ENCODE data around the gene OR2A25.
"Not testable (repeated sequence)": the region's sequence is repeated elsewhere in the genome, so short reads cannot be mapped to it uniquely, and the experiment has no call there.

OR2A25 gene, protein sequence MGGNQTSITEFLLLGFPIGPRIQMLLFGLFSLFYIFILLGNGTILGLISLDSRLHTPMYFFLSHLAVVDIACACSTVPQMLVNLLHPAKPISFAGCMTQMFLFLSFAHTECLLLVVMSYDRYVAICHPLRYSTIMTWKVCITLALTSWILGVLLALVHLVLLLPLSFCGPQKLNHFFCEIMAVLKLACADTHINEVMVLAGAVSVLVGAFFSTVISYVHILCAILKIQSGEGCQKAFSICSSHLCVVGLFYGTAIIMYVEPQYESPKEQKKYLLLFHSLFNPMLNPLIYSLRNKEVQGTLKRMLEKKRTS

DNA sequence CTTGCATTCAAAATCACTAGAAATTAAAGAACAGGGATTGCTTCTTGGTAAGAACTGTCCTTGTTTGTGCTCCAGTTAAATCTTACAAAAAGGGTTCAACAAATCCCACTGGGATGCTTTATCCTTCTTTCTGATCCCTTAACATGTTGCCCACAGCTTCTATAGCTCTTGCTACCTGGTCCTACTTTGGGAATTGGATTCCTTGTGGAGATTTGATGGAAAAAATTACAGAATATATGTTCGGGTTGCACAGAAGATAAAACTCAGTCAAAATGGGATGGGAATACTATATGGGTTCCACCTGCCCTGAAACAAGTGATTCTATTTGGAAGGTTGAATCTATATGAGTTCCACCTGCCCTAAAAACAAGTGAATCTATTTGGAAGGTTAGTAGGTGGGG is at the start of gene OR2A25:
Gene OR2A25, plus strand, starts transcription at position 301 of the 400 bp plus-strand sequence. CDS start 4,409 bp downstream, outside the sequence.
- in situ Hi-C loops (cut with MboI; ENCODE audit: low sequenced_read_pairs): no loop called here

DNA sequence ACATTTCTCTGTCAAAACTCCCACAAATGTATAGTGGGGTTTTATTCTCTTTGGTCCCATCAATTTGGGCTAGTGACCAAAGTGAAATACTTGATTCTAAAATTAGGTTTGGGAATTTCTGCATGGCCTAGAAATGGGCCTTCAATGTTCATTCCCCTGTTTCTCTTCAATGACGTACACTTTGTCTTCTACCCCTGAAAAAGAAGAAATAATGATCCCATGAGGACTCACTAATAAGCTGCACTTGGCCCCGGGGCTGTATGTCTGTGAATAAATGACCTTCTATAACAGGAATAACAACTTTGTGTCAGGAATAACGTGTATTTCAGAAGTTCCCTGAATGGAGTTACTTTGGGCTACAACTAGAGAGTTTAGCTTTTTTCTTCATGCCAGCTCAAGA is 49.3 kb upstream of the OR2A25 start:
- in situ Hi-C loops (cut with MboI; ENCODE audit: low sequenced_read_pairs): no loop called here

DNA sequence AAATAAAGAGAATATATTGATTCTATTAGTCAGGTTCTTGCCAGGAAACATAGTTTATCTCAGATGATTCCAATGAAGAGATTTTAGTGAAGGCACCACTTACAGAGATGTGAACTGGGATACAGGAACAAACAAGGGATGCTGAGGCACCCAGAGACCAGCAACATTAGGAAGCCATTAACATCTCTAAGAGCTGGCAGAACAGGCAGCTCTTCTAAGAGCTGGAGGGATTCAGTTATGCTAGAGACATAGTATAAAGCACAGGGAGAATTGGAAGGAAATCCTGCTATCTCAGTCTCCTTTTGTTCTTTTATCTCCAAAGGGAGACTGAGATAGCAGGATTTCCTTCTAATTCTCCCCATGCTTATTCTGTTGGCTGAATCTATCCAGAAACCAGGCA is 47.4 kb upstream of the OR2A25 start:
- in situ Hi-C loops (cut with MboI; ENCODE audit: low sequenced_read_pairs): no loop called here

DNA sequence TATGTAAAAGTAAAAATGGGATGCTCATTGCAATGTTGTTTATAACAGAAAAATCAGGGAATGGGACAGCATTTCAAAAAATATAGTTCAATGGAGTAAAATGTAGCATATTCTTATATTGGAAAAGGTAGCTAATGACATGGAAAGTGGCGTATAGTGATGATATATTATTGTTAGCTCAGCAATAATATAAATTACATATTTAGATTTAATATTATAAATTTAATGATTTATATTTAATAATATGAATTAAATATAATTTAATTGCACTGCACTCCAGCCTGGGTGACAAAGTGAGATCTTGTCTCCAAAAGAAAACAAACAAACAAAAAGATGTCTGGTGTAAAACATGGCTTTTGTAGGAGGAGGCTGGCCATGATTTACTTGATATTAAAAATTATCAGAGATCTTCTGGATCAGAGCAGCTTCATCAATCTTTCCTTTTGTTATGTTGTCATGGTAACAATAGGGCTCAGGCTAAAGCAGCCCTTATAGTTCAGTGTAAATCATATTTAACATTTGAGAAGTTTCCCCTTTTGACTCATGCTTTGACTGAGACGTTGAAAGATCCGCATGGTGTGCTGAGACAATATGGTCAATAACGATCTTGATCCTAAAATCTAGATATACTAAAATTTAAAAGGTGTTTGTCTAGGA is 46.3 kb upstream of the OR2A25 start:
- in situ Hi-C loops (cut with MboI; ENCODE audit: low sequenced_read_pairs): no loop called here

DNA sequence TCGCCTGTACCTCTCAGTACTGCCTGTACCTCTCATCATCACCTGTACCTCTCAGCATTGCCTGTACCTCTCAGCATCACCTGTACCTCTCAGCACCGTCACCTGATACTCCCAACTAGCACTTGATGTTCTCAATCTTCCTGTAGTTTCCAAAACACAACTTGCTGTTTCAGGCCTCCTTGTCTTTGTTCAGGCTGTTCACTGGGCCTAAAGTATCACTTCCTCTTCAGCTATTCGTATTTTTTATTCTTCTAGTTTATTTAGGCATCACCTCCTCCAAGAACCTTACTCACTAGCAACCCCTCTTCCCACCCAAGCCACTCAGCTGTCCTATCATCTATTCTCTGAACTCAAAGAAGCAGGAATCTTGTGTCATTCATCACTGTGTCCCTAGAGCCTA is 45.4 kb upstream of the OR2A25 start:
- in situ Hi-C loops (cut with MboI; ENCODE audit: low sequenced_read_pairs): no loop called here

DNA sequence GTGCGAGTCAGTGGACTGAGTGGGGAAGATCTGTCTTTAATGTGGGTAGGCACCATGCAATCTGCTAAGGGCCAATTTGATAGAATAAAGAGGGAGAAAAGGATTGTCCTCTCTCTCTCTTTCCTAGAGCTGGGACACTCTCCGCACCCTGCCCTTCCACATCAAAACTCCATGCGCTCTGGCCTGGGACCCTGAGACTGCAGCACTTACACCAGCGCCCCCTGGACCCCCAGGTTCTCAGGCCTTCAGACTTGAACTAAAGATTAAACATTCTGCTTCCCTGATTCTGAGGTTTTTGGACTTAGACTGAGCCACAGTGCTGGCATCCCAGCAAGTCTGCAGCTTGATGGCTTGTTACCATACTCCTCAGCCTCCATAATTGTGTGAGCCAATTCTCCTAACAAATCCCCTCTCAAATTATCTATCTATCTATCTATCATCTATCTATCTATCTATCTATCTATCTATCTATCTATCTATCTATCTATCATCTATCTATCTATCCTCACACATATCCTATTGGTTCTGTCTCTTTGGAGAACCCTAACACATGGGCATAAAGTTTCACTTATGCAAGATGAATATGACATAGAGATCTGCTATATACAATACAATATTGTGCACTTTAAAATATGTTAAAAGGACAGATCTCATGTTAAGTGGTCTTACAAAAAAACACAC is 43.3 kb upstream of the OR2A25 start:
- in situ Hi-C loops (cut with MboI; ENCODE audit: low sequenced_read_pairs): no loop called here

DNA sequence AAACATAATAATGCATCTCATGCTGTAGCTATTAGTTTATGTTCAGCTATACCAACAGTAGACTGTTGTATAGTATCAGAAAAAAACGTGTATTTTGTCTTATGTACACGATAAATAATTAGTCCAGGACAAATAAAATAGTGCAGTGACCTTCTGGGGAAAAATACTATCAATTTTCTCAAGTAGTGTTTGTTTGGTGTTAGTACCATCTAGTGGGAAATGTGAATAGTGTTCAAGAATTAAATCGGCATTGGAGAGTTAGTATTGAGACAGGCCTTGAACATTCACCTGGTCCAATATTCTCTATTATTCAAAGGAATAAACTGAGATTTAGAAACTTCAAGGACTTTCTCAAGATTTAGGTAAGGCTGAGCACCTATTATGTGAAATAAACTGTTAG is 42.5 kb upstream of the OR2A25 start:
- in situ Hi-C loops (cut with MboI; ENCODE audit: low sequenced_read_pairs): no loop called here

DNA sequence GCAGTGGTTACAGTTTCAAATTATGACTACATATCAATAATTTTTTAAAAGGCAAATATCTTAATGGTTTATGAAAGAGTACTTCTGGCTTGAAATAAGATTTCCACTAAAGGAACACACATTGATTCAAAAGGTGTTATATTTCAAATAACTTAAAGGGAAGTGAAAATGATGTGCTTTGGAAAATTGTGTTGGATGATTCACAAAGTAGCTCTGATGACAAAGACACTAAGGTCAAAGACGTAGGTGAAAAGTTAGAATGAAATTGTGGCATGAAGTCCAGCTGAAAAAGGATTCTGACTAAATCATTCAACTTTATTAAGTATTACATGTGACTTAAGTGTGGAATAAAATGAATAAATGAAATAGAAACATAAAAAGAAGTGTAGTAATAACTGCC is 41.6 kb upstream of the OR2A25 start:
- in situ Hi-C loops (cut with MboI; ENCODE audit: low sequenced_read_pairs): no loop called here

DNA sequence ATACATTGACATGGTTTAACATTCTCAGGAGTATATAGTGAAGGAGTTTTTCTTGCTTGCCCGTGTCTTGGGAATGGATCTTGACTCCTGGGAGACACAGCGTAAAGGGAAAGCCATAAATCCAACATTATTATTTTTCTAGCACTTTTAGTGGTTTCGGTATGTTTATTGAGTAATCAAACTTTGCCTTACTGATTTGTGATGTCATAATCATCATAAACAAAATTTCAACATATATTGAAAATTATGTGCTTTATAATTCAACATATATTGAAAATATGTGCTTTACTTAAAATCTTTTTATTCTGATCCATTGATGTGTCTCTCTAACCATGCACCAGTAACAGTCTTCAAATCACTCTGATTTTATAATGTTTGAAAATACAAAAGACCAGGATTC is 41.1 kb upstream of the OR2A25 start:
- in situ Hi-C loops (cut with MboI; ENCODE audit: low sequenced_read_pairs): no loop called here

DNA sequence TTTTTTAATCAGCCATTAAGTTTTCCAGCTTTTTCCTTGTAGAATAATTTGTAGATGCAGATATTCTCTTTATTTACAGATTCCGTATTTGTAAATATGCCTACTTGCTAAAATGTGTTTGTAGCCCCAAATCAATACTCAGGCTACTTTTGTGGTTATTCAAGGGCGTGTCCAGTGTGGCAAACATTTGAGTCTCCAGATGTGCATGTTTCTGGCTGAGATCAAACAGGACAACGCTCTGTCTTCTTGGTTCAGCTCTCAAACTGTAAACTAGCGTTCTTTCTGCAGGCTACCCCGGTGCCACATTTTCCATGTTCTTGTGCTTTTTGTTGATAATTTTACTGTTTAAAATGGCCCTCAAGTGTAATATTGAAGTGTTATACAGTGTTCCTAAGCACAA is 37.1 kb upstream of the OR2A25 start:
- in situ Hi-C loops (cut with MboI; ENCODE audit: low sequenced_read_pairs): no loop called here

DNA sequence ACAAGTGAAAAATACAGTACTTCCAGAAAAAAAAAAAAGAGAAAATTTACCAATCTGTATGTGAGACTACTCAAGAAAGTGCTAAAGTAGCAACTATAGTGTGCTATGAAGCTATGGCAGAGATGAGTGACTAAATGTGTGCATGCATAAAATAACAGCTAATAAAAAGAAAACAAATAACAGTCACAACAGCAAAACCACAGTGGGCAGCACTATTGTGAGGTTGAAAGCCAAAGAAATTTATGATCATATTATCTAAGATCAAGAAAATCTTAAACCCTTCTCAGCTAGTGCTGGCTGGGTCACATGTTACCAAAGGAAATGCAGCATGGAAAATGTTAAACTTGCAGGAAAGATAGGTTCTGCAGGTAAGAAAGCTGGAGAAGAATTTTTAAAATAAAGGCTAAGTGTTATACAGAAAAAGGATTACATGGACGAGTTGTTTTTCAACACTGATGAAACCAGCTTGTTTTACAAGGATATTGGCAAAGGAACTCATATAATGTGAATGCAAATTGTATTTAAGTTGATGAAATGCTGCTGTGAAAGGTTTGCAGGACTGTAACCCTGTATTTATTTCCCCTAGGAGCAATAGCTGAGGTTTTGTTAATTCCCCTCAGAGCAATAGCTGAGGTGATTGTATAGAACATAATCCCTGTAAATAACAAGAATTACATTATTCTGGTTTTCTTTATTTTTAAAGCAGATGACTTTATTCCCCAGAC is 36.5 kb upstream of the OR2A25 start:
- in situ Hi-C loops (cut with MboI; ENCODE audit: low sequenced_read_pairs): no loop called here

DNA sequence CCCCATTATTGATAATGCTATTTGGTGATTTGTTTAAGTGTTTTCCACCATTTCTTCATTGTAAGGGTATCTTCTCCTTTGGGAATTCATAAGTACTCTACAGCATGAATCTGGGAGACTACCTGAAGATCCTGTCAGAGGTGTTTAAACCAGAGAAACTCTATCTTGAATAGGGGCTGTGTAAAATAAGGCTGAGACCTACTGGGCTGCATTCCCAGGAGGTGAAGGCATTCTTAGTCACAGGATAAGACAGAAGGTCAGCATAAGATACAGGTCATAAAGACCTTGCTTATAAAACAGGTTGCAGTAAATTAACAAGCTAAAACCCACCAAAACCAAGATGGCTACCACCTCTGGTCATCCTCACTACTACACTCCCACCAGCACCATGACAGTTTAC is 34.2 kb upstream of the OR2A25 start:
- in situ Hi-C loops (cut with MboI; ENCODE audit: low sequenced_read_pairs): no loop called here

DNA sequence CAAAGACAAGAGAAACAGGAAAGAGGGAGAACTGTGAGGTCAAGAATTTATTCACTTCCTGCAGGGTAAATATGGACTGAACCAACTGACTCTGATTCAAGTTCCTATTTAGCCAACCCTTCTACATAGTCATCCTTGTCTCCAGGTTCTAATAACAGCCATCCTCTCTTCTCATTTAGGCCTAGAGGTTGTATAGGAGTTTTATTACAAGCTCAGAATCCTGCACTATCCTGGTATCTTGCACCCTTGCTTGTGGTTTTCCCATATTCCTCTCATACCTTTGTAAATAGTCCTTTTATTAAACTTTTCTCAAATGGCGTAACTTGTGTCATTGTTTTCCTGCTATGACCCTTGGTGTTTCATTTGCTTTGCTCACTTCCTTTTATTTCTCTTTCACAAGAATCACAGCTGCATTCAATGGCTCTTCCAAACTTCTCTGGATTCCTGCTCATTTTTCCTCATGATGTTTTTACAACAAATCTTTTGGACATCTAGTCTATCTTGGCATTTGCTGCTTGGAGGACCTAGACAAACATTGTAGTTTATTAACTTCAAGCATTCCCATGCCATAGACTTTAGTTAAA is 33.2 kb upstream of the OR2A25 start:
- in situ Hi-C loops (cut with MboI; ENCODE audit: low sequenced_read_pairs): no loop called here

DNA sequence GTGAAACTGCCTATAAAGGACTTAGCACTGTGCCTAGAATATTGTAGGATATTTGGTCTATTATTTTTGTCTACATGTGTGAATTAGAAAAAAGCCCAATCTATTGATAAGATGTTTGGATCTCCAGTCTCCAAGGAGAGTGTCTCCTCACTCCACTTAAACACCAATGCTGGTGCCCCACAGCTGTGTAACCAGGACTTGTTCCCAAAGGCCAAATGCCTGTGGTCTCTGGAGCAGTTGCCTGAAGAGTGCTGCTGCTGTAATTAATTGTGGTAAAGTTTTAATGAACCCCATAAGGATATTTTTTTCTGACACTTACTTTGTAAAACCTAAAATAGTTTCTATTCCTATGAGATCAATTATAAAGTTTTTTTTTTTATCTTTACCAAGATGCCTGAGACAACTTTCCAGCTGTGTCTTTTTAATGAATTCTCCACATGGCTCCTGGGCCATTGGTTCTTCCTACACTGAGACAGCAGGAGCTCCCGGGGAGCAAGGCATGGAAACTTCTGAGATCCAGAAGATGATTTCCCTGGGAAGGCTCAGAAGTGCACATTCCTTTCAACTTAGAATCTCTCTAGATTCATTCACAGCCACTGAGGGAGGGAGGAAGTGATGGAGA is 32.1 kb upstream of the OR2A25 start:
- in situ Hi-C loops (cut with MboI; ENCODE audit: low sequenced_read_pairs): no loop called here

DNA sequence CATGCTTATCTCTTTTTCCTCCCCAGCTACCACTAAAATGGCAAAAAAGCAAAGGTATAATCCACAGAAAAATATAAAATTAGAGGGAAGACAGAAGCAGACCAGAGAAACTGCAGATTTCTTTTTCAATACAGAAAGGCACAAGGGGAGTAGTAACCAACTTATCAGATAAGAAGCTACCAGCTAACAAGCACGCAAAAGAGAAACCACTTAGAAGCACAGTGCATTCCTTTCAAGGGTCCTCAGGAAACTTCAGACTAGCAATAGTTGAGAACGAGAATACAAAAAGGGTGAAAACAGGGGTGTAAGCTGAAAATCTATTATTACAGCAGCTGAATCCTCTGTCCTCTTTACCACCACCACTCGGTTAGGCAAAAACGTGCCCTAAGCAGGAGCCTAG is 30.7 kb upstream of the OR2A25 start:
- in situ Hi-C loops (cut with MboI; ENCODE audit: low sequenced_read_pairs): no loop called here

DNA sequence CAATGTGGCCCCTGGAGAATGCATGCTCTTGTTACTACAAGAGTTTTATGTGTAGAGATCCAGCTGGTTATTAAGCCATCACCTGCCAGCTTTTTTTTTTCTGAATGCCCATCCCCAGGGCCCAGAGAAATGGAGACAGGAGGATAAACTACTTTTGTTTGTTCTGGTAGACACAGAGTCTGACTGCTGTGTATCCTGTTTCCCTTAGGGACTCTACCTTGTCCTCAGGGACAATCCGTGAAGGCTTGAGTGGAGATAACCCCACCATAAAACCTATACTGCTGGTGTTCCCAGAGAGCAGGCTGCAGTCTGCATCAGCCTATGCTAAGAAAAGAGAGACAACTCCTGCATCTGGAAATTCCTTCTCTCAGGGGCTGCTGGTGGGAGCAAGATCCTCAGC is 21.0 kb upstream of the OR2A25 start, which contains the start of gene OR2A5:
Gene OR2A5, plus strand, starts transcription at position 301 of the 400 bp plus-strand sequence. CDS start 1,454 bp downstream, outside the sequence.
- in situ Hi-C loops (cut with MboI; ENCODE audit: low sequenced_read_pairs): no loop called here

DNA sequence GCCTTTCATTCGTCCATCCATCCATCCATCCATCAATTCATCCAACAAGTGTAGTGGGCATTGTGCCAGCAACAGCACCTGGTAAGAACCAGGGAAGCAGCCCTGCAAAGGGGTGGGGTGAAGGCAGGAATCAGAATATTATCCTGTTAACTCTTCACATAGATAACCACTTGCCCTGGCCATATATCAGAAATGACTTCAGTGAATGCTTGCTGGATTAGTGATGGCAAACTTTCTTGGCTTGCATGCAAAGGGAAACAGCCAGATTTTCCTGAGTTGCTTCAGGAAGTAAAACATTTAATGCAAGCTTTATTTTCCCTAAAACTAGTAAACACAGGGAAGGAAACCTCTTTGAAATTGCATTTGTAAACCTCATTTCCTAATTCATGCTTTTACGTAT is 20.1 kb upstream of the OR2A25 start:
- in situ Hi-C loops (cut with MboI; ENCODE audit: low sequenced_read_pairs): no loop called here

DNA sequence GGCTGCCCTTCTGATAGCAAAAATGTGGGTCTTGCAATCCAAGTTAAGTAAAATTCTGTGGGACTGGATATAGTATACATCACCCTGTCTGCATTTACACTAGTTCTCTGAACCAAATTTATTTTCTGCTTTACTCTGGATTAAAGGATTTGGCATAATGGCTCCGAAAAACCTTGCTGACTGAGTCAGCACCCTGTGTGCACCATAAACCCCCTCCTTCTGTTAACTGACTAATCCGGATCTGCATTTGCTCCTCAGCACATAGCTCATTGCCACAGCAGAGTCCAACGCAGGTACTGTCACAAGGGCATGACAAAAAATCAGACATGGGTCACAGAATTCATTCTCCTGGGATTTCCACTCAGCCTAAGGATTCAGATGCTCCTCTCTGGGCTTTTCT is 19.5 kb upstream of the OR2A25 start:
- in situ Hi-C loops (cut with MboI; ENCODE audit: low sequenced_read_pairs): no loop called here

DNA sequence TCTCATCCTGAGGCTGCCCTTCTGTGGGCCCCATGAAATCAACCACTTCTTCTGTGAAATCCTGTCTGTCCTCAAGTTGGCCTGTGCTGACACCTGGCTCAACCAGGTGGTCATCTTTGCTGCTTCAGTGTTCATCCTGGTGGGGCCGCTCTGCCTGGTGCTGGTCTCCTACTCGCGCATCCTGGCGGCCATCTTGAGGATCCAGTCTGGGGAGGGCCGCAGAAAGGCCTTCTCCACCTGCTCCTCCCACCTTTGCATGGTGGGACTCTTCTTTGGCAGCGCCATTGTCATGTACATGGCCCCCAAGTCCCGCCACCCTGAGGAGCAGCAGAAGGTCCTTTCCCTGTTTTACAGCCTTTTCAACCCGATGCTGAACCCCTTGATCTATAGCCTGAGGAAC is 18.7 kb upstream of the OR2A25 start:
- in situ Hi-C loops (cut with MboI; ENCODE audit: low sequenced_read_pairs): not testable (repeated sequence)

DNA sequence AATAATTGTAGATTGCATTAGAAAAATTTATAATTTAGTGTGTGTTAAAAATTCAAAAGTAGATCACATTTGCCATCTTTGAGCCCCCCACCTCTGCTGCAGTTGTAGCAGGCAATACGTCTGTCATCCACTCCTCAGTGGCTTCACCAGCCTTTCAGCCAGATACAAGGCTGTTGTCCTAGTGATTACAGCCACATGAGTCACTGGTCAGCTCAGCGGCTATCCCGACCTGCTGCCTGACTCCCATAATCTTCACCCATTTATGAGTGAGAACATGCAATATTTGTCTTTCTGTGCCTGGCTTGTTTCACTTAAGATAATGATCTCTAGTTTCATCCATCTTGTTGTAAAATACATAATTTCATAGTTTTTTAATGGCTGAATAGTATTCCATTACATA is 11.7 kb upstream of the OR2A25 start:
- in situ Hi-C loops (cut with MboI; ENCODE audit: low sequenced_read_pairs): no loop called here

DNA sequence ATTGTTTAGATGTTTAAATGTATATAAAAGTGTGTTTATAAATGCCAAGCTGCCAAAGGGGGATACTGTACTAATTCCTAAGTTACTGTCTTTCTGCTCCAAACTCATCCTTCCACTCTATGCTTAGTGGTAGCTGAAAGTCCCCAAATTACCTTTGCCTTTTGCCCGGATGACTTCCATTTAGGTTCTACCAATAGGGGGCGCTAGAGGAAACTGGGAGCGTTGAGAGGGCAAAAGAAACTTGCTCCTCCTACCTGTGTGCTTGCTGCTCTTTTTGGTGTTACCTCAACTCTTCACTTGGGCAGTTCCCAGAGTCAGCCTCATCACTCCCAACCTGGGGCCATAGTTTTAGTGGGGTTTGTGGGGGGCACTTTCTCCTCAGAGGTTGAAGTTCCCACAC is 5.9 kb upstream of the OR2A25 start:
- in situ Hi-C loops (cut with MboI; ENCODE audit: low sequenced_read_pairs): no loop called here

Data from hTERT RPE-1 (cell line).